ENCODE measurements around the gene GNA14. TPM values are rescaled to one million over a fixed set of nuclear protein-coding genes. Genes with fewer than 3 reads are reported as not detected.

Gene GNA14
- total RNA-seq, 1 experiment from 2014 or later, result 1.2 TPM

- intact Hi-C loops (cut with micrococcal nuclease), result no loop called here
- H4K20me1 ChIP-seq (ENCODE audit: low read length), result no peaks in the 10 kb centered on the region
- no peak overlapping the region for H3K27ac ChIP-seq (ENCODE audit: low read length)
- DNase-seq (no peak), ATAC-seq (peak; percentile 22; the same call in 1 of the 2 replicates)
- BruUV-seq (replicated peaks), result no TSS peak
- no peaks in the 10 kb centered on the region for H3K27me3 ChIP-seq (ENCODE audit: low read length)
- no peak overlapping the region for H3K4me2 ChIP-seq (ENCODE audit: low read length)
- H3K36me3 ChIP-seq (ENCODE audit: low read depth, low read length), result no peaks in the 10 kb centered on the region
- no peaks in the 10 kb centered on the region for H3F3A ChIP-seq (ENCODE audit: low read length, unreplicated experiment)
- ChIA-PET POLR2A (ENCODE audit: unreplicated experiment) (no interaction called here), CTCF (no interaction called here)
- H3K79me2 ChIP-seq (ENCODE audit: low read length), result no peaks in the 10 kb centered on the region
- no peak overlapping the region for H3K9ac ChIP-seq (ENCODE audit: low read length)
- no peak overlapping the region for H2AFZ ChIP-seq (ENCODE audit: low read length)
- H3K4me1 ChIP-seq (ENCODE audit: insufficient read depth, low read length), result peaks cover 3% of the 10 kb centered on the region; the same call in 1 of the 2 replicates
- H3K9me2 ChIP-seq (replicated peaks; ENCODE audit: low read length), result no peaks in the 10 kb centered on the region
- H3K4me3 ChIP-seq (ENCODE audit: low read length), result no peak overlapping the region
- H3K9me3 ChIP-seq (ENCODE audit: low read length), result no peaks in the 10 kb centered on the region
- TF ChIP-seq EZH2phosphoT487 (IDR thresholded peaks at IDR 0.05; ENCODE audit: borderline replicate concordance, low read length) (no peak), EZH2 (IDR thresholded peaks at IDR 0.05; ENCODE audit: low read length, unreplicated experiment) (no peak), CTCF (conservative IDR thresholded peaks at IDR 0.05; ENCODE audit: low read depth, low read length) (no peak)
Measured at GRCh38 chr9:77601476-77602099, 46.5 kb downstream of the GNA14 start.

GRCh38 chr9:77600810-77601209 lies 47.3 kb downstream of the GNA14 start:
- ChIA-PET CTCF (no interaction called here), POLR2A (ENCODE audit: unreplicated experiment) (no interaction called here)
- TF ChIP-seq EZH2phosphoT487 (IDR thresholded peaks at IDR 0.05; ENCODE audit: borderline replicate concordance, low read length) (no peak), EZH2 (IDR thresholded peaks at IDR 0.05; ENCODE audit: low read length, unreplicated experiment) (no peak), CTCF (conservative IDR thresholded peaks at IDR 0.05; ENCODE audit: low read depth, low read length) (no peak)
- Histone ChIP-seq H3F3A (ENCODE audit: low read length, unreplicated experiment) (no peaks in the 10 kb centered on the region), H3K4me1 (ENCODE audit: insufficient read depth, low read length) (peaks cover 3% of the 10 kb centered on the region; the same call in 1 of the 2 replicates), H3K27me3 (ENCODE audit: low read length) (no peaks in the 10 kb centered on the region), H3K4me3 (ENCODE audit: low read length) (no peak overlapping the region), H3K36me3 (ENCODE audit: low read depth, low read length) (no peaks in the 10 kb centered on the region), H4K20me1 (ENCODE audit: low read length) (no peaks in the 10 kb centered on the region), H3K9ac (ENCODE audit: low read length) (no peak overlapping the region), H3K4me2 (ENCODE audit: low read length) (no peak overlapping the region), H3K9me3 (ENCODE audit: low read length) (no peaks in the 10 kb centered on the region), H2AFZ (ENCODE audit: low read length) (no peak overlapping the region), H3K79me2 (ENCODE audit: low read length) (no peaks in the 10 kb centered on the region), H3K9me2 (replicated peaks; ENCODE audit: low read length) (no peaks in the 10 kb centered on the region), H3K27ac (ENCODE audit: low read length) (no peak overlapping the region)
- intact Hi-C loops (cut with micrococcal nuclease), result no loop called here
- DNase-seq, result no peak
- no peak for ATAC-seq
- no TSS peak for BruUV-seq (replicated peaks)

GRCh38 chr9:77599492-77599891 lies 48.6 kb downstream of the GNA14 start:
- Histone ChIP-seq H3K9me3 (ENCODE audit: low read length) (no peaks in the 10 kb centered on the region), H3K9me2 (replicated peaks; ENCODE audit: low read length) (no peaks in the 10 kb centered on the region), H3K27me3 (ENCODE audit: low read length) (no peaks in the 10 kb centered on the region), H4K20me1 (ENCODE audit: low read length) (no peaks in the 10 kb centered on the region), H3K36me3 (ENCODE audit: low read depth, low read length) (no peaks in the 10 kb centered on the region), H3K79me2 (ENCODE audit: low read length) (no peaks in the 10 kb centered on the region), H3K4me3 (ENCODE audit: low read length) (no peak overlapping the region), H3K27ac (ENCODE audit: low read length) (no peak overlapping the region), H3K9ac (ENCODE audit: low read length) (no peak overlapping the region), H3K4me2 (ENCODE audit: low read length) (no peak overlapping the region), H3K4me1 (ENCODE audit: insufficient read depth, low read length) (peaks cover 3% of the 10 kb centered on the region; the same call in 1 of the 2 replicates), H2AFZ (ENCODE audit: low read length) (no peak overlapping the region), H3F3A (ENCODE audit: low read length, unreplicated experiment) (no peaks in the 10 kb centered on the region)
- ChIA-PET POLR2A (ENCODE audit: unreplicated experiment) (no interaction called here), CTCF (no interaction called here)
- DNase-seq, result no peak
- TF ChIP-seq EZH2phosphoT487 (IDR thresholded peaks at IDR 0.05; ENCODE audit: borderline replicate concordance, low read length), result no peak
- TF ChIP-seq CTCF (conservative IDR thresholded peaks at IDR 0.05; ENCODE audit: low read depth, low read length), result no peak
- no peak for TF ChIP-seq EZH2 (IDR thresholded peaks at IDR 0.05; ENCODE audit: low read length, unreplicated experiment)
- no peak for ATAC-seq
- intact Hi-C loops (cut with micrococcal nuclease), result no loop called here
- BruUV-seq (replicated peaks), result no TSS peak

All from PC-3 (cell line).